ENCODE measurements around the gene LTBP2.

LTBP2 gene

DNA sequence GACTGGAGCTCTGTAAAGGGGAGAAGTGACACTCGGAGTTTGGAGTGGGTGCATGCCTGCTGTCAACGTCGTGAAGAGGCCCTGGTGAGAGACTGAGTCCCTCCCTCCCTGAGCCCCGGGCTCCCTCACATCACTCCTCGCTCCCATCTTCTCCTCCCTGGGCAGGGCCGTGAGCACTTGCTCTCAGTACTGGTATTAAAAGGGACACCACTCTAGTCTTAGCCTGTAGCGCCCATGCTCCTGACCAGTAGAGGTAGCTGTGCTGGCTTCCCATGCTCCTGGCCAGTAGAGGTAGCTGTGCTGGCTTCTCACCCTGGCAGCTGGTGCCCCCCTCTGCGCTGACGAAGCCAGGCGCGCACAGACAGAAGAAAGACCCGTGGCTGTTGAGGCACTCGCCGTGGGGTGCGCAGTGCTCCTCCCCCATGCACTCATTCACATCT, 103.7 kb downstream of the LTBP2 start:
- Mint-ChIP-seq H3K27ac (no peak overlapping the region), H3K36me3 (ENCODE audit: low read depth) (no peaks in the 10 kb centered on the region), H3K4me1 (peaks cover 15% of the 10 kb centered on the region), H3K4me3 (no peak overlapping the region), H3K9me3 (no peaks in the 10 kb centered on the region), H3K27me3 (ENCODE audit: low read depth) (no peaks in the 10 kb centered on the region)
- TF ChIP-seq, protein P1, sequence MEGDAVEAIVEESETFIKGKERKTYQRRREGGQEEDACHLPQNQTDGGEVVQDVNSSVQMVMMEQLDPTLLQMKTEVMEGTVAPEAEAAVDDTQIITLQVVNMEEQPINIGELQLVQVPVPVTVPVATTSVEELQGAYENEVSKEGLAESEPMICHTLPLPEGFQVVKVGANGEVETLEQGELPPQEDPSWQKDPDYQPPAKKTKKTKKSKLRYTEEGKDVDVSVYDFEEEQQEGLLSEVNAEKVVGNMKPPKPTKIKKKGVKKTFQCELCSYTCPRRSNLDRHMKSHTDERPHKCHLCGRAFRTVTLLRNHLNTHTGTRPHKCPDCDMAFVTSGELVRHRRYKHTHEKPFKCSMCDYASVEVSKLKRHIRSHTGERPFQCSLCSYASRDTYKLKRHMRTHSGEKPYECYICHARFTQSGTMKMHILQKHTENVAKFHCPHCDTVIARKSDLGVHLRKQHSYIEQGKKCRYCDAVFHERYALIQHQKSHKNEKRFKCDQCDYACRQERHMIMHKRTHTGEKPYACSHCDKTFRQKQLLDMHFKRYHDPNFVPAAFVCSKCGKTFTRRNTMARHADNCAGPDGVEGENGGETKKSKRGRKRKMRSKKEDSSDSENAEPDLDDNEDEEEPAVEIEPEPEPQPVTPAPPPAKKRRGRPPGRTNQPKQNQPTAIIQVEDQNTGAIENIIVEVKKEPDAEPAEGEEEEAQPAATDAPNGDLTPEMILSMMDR (IDR thresholded peaks at IDR 0.05; ENCODE audit: unreplicated experiment in 3 of 3): peak; percentile 25 to 29 (median 28)

DNA sequence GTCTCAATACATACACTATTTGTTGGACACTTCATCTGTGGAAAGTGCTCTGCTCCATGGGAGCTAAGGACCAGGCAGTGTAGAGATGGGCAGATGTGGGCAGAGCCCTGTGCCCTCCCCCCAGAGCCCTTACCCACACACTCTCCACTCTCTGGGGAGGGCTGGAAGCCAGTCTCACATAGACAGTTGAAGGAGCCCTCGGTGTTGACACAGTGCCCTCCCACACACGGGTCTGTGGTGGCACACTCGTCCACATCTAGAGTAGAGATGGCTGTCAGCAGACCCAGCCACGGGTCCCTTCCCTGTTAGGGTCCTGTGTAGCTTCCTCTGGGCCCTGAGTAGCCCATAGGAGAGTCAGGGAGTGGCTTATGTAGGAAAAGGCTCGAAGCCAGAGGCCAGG, 104.2 kb downstream of the LTBP2 start:
- TF ChIP-seq, protein P1 (IDR thresholded peaks at IDR 0.05; ENCODE audit: unreplicated experiment in 3 of 3): no peak
- Mint-ChIP-seq H3K9me3 (no peaks in the 10 kb centered on the region), H3K4me3 (no peak overlapping the region), H3K27ac (no peak overlapping the region), H3K36me3 (ENCODE audit: low read depth) (no peaks in the 10 kb centered on the region), H3K27me3 (ENCODE audit: low read depth) (no peaks in the 10 kb centered on the region), H3K4me1 (peaks cover 15% of the 10 kb centered on the region)

DNA sequence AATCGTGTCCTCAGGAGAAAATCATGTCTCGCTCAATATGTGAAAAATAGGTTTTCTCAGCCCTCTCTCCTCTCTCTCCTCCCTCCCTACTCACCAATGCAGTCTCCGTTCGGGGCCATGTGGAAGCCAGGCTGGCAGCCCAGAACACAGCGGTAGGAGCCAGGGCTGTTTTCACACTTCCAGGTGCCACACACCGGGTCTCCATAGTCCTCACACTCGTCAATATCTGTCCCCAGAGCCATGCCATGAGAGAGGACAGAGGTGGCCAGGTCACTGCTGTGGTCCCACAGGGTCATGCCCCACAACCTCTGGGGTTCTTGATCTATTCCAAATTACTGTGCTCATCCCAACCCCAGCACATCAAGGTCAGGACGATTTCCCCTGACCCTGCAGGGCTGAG, 105.0 kb downstream of the LTBP2 start:
- Mint-ChIP-seq H3K27me3 (ENCODE audit: low read depth) (no peaks in the 10 kb centered on the region), H3K9me3 (no peaks in the 10 kb centered on the region), H3K4me3 (no peak overlapping the region), H3K36me3 (ENCODE audit: low read depth) (no peaks in the 10 kb centered on the region), H3K27ac (no peak overlapping the region), H3K4me1 (peaks cover 18% of the 10 kb centered on the region)
- TF ChIP-seq, protein P1 (IDR thresholded peaks at IDR 0.05; ENCODE audit: unreplicated experiment in 3 of 3): no peak

- Mint-ChIP-seq H3K36me3 (ENCODE audit: low read depth) (no peaks in the 10 kb centered on the region), H3K4me1 (peaks cover 20% of the 10 kb centered on the region), H3K4me3 (no peak overlapping the region), H3K27me3 (ENCODE audit: low read depth) (no peaks in the 10 kb centered on the region), H3K27ac (no peak overlapping the region), H3K9me3 (no peaks in the 10 kb centered on the region)
- TF ChIP-seq, protein P1 (IDR thresholded peaks at IDR 0.05; ENCODE audit: unreplicated experiment in 3 of 3): no peak
These were observed 105.6 kb downstream of the LTBP2 start for GRCh38 chr14:74506411-74506851.

GRCh38 chr14:74505831-74506230, 106.2 kb downstream of the LTBP2 start:
- H3K4me1 Mint-ChIP-seq: peaks cover 19% of the 10 kb centered on the region
- no peaks in the 10 kb centered on the region for H3K27me3 Mint-ChIP-seq (ENCODE audit: low read depth)
- no peak overlapping the region for H3K4me3 Mint-ChIP-seq
- H3K27ac Mint-ChIP-seq: no peak overlapping the region
- no peaks in the 10 kb centered on the region for H3K36me3 Mint-ChIP-seq (ENCODE audit: low read depth)
- TF ChIP-seq, protein P1 (IDR thresholded peaks at IDR 0.05; ENCODE audit: unreplicated experiment in 3 of 3): no peak
- no peaks in the 10 kb centered on the region for H3K9me3 Mint-ChIP-seq

DNA sequence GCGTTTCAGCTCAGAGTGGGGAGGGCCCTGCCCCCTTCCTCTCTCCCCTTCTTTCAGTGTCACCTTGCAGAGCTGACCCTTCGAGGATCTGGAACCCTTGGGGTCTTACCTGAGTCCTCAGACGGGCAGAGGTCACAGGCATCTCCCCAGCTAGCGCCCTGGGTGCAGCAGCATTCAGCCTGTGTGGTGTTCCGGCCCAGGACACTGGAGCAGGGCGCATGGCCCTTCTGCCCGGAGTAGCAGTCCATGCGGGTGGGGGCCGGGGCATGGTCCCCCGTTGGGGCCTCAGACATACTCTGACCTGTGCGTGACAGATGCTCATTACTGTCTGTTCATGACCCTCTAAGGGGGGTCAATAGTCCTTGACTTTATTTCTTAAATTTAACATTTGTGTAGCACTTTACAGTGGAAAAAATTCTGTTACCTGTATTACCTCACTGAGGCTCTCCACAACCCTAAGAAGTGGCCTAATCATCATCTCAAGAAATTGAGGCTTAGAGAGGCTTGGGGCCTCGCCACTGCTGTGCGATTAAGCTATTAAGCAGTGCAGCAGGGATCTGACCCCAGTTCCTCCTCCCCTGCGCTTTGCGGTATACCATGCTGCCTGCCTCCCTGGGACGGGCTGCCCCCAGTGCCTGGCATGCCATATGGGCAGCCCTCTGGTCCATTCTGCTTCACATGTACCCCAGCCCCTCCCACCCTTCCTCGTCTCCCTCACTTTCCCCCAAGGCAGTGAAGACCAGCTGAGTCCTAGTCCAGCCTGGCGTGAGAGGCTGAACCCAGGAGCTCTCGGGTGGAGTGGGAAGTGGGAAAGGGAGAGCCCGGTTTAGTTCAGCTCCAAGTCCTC, 106.9 kb downstream of the LTBP2 start:
- no peak overlapping the region for H3K4me3 Mint-ChIP-seq
- no peaks in the 10 kb centered on the region for H3K9me3 Mint-ChIP-seq
- H3K27ac Mint-ChIP-seq: no peak overlapping the region
- TF ChIP-seq, protein P1 (IDR thresholded peaks at IDR 0.05; ENCODE audit: unreplicated experiment in 3 of 3): no peak
- H3K4me1 Mint-ChIP-seq: peaks cover 14% of the 10 kb centered on the region
- no peaks in the 10 kb centered on the region for H3K36me3 Mint-ChIP-seq (ENCODE audit: low read depth)
- H3K27me3 Mint-ChIP-seq (ENCODE audit: low read depth): no peaks in the 10 kb centered on the region
